Prostate gland (tissue), 2 donors: Measurements from ENCODE around the gene CBX6. TPM values are rescaled to one million over a fixed set of nuclear protein-coding genes. Genes with fewer than 3 reads are reported as not detected.

Experiments used
- DNase-seq: peaks from one replicate; pipeline ENCODE4 v3.0.0-alpha.2; 2019; ENCODE audit warnings: low spot score
- H3K27ac ChIP-seq, 2 donors: fragments of 200-600 bp; sonication (generic); 2 replicates each; pipeline ENCODE4 v1.5.1; 2017 to 2019
- H3K27me3 ChIP-seq: fragments of 200-600 bp; sonication (generic); replicated peaks from 2 replicates; pipeline ENCODE4 v1.5.1; 2019; ENCODE audit not compliant: insufficient read depth
- H3K36me3 ChIP-seq, 2 donors: fragments of 200-600 bp; sonication (generic); 1 replicate in 1 of 2; 2 replicates in 1 of 2; pipeline versions ENCODE4 v1.5.1 to v1.8.1; 2017 to 2019
- H3K4me1 ChIP-seq: fragments of 200-600 bp; sonication (generic); replicated peaks from 2 replicates; pipeline ENCODE4 v1.5.1; 2019
- H3K4me3 ChIP-seq, 2 donors: fragments of 200-600 bp; sonication (generic); 2 replicates each; pipeline ENCODE4 v1.5.1; 2017 to 2019
- H3K9me3 ChIP-seq: fragments of 200-600 bp; sonication (generic); 2 replicates; pipeline ENCODE4 v1.5.1; 2017
- POLR2A ChIP-seq: fragments of 450-650 bp; IDR thresholded peaks from one replicate; pipeline ENCODE4 v1.6.1; 2016; ENCODE audit warnings: antibody characterized with exemption, mild to moderate bottlenecking
- POLR2AphosphoS5 ChIP-seq: sonication (generic); formaldehyde crosslinking; IDR thresholded peaks from one replicate; pipeline ENCODE4 v1.6.1; 2017; ENCODE audit warnings: antibody characterized with exemption
- WGBS: methylation state at CpG from one replicate; pipeline ENCODE4 v1.1.5; 2018; 5-methylcytosine and 5-hydroxymethylcytosine counted together
- intact Hi-C: fragments of 100-400 bp; cut with DNase I; formaldehyde crosslinking; loops from one replicate; pipeline ENCODE4 v1.14.2; 2022
- total RNA-seq, 2 donors: library from RNA; depleted of rRNA; stranded (reverse); fragments of >200 nt; gene quantifications; one replicate each; pipeline ENCODE4 v1.1.0, GENCODE V29; 2016
- TF ChIP-seq, protein P1 (sequence below), 4 experiments: fragments of 200-600 bp in 2 of 4; fragments of 450-650 bp in 2 of 4; sonication (generic) in 2 of 4; IDR thresholded peaks; 1 replicate in 3 of 4; 2 replicates in 1 of 4; pipeline ENCODE4 v1.5.1; 2016 to 2019; ENCODE audit warnings: antibody characterized with exemption in 4 of 4, mild to moderate bottlenecking in 2 of 4, moderate library complexity in 2 of 4

Gene CBX6
- total RNA-seq: 10 to 100 TPM; 39.9 to 56.2 TPM

DNA sequence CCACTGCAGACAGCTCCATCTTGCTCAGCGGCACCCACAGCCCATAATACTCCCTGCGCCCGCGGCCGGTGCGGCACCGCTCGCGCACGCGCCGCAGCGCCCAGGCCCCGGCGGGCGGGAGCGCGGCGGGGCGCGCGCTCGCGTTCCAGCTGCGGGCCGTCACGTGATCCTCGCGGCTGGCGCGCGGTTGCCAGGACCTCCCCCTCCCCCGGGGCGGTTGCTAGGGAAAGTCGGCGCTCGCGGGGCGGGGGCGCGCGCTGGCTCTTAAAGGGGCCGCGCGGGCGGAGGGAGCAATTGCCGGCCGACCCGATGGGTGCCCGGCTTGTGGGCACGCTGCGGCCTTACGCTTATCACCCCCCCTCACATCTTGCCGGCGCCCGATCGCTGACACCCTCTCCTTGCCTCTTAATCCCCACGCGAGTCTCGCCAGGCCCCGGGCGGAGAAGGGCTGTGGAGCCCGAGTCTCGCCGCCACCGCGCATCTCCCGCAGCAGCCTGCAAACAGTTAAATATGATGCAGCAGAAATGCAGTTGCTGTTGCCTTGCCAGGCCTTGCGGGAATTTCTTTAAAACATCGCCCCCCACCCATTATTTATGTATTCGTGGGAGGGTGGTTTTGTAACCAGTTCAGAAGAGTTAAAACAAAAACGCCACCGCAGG is at the start of gene CBX6:
Gene CBX6, minus strand, starts transcription at position 45 of the 659 bp plus-strand sequence. Its CDS starts 26 bp downstream, at position 19.
- peak; percentile 93 for DNase-seq
- TF ChIP-seq POLR2AphosphoS5: peak; percentile 80
- TF ChIP-seq, protein P1, sequence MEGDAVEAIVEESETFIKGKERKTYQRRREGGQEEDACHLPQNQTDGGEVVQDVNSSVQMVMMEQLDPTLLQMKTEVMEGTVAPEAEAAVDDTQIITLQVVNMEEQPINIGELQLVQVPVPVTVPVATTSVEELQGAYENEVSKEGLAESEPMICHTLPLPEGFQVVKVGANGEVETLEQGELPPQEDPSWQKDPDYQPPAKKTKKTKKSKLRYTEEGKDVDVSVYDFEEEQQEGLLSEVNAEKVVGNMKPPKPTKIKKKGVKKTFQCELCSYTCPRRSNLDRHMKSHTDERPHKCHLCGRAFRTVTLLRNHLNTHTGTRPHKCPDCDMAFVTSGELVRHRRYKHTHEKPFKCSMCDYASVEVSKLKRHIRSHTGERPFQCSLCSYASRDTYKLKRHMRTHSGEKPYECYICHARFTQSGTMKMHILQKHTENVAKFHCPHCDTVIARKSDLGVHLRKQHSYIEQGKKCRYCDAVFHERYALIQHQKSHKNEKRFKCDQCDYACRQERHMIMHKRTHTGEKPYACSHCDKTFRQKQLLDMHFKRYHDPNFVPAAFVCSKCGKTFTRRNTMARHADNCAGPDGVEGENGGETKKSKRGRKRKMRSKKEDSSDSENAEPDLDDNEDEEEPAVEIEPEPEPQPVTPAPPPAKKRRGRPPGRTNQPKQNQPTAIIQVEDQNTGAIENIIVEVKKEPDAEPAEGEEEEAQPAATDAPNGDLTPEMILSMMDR (IDR thresholded peaks at IDR 0.05): peak in 2 of 4 experiments; percentile 14 to 16
- TF ChIP-seq POLR2A: peak; percentile 60
- Histone ChIP-seq H3K4me1 (peaks cover 9% of the 10 kb centered on the region), H3K27ac (peak within 1 kb of the TSS; percentile 93 to 94), H3K4me3 (peak within 1 kb of the TSS; percentile 66 to 81), H3K9me3 (no peaks in the 10 kb centered on the region), H3K27me3 (no peaks in the 10 kb centered on the region), H3K36me3 (no peaks in the 10 kb centered on the region)
- intact Hi-C loops: loop anchor here (5.0 kb wide), 2 partner anchors 445 to 650 kb away; partner anchors contain the start of genes ATF4 and RPL3
- WGBS: 1% methylated on average over 70 of the region's 73 CpGs

DNA sequence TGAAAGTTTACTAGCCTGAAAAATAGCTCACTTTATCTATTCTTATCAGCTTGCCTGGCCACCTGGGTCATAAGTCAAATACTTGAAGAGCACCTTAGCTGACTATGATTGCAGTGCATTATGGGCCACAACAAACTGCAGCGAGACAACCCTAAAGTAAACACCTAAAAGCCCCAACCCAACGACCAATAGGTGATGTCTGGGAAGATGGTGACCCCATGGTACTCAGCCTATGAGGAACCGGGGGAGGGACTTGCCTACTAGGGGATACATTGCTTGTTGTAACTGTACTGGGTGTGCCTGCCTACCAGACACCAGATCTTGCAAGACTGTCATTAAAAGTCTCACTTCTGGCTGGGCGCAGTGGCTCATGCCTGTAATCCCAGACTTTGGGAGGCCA is 49.8 kb upstream of the CBX6 start:
- H3K36me3 ChIP-seq: no peaks in the 10 kb centered on the region
- DNase-seq: no peak
- H3K9me3 ChIP-seq: no peaks in the 10 kb centered on the region
- TF ChIP-seq, protein P1 (IDR thresholded peaks at IDR 0.05): no peak
- TF ChIP-seq POLR2AphosphoS5: no peak
- no peak for TF ChIP-seq POLR2A
- peaks cover 17% of the 10 kb centered on the region for H3K4me1 ChIP-seq
- H3K27me3 ChIP-seq: no peaks in the 10 kb centered on the region
- H3K4me3 ChIP-seq: no peak overlapping the region
- 84% methylated on average over 4 of the region's 4 CpGs for WGBS
- no peak overlapping the region for H3K27ac ChIP-seq
- intact Hi-C loops: no loop called here

DNA sequence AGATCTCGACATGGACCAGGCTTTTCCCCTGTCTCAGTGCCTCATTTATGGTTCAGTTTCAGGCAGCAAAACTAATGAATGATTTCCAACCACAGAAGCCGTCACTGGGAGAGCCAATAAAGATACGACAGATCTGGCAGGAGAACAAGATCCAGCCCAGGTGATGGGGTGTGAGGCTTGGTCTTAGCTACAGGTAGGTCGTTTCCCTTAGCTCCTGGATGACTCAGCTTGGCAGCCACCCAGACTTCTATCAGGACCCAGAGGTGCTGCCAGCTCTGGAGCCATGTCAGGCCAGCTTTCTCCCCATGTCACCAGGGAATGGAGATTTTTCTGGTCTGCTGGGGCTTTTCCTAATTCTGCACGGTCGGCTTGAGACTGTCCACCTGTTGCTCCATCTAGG is 49.1 kb upstream of the CBX6 start:
- TF ChIP-seq POLR2AphosphoS5 (peak; percentile 70), POLR2A (no peak)
- TF ChIP-seq, protein P1 (IDR thresholded peaks at IDR 0.05): no peak
- H3K4me3 ChIP-seq: no peak overlapping the region
- H3K27ac ChIP-seq: no peak overlapping the region
- peak; percentile 83 for DNase-seq
- H3K27me3 ChIP-seq: no peaks in the 10 kb centered on the region
- peaks cover 17% of the 10 kb centered on the region for H3K4me1 ChIP-seq
- WGBS: 20% methylated on average over 6 of the region's 6 CpGs
- intact Hi-C loops: no loop called here
- no peaks in the 10 kb centered on the region for H3K9me3 ChIP-seq
- no peaks in the 10 kb centered on the region for H3K36me3 ChIP-seq

DNA sequence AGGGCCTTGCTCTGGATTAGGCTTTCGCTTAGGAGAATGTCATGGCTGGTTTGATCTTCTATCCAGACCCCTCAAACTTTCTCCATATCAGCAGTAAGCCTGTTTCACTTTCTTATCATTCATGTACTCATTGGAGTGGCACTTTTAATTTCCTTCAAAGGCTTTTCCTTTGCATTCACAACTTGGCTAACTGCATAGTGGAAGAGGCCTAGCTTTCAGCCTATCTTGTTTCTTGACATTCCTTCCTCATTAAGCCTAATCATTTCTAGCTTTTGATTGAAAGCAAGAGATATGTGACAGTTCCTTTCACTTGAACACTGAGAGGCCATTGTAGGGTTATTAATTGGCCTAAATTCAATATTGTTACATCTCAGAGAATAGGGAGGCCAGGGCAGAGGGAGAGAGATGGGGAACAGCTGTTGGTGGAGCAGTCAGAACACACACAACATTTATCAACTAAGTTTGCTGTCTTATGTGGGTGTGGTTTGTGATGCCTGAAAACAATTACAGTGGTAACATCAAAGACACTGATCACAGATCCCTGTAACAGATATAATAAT is 47.7 kb upstream of the CBX6 start:
- 100% methylated on average over 1 of the region's 1 CpG for WGBS
- Histone ChIP-seq H3K9me3 (no peaks in the 10 kb centered on the region), H3K4me3 (no peak overlapping the region), H3K36me3 (no peaks in the 10 kb centered on the region), H3K27me3 (no peaks in the 10 kb centered on the region), H3K27ac (no peak overlapping the region), H3K4me1 (peaks cover 17% of the 10 kb centered on the region)
- intact Hi-C loops: no loop called here
- no peak for DNase-seq
- TF ChIP-seq POLR2A (no peak), POLR2AphosphoS5 (no peak)
- TF ChIP-seq, protein P1 (IDR thresholded peaks at IDR 0.05): no peak

DNA sequence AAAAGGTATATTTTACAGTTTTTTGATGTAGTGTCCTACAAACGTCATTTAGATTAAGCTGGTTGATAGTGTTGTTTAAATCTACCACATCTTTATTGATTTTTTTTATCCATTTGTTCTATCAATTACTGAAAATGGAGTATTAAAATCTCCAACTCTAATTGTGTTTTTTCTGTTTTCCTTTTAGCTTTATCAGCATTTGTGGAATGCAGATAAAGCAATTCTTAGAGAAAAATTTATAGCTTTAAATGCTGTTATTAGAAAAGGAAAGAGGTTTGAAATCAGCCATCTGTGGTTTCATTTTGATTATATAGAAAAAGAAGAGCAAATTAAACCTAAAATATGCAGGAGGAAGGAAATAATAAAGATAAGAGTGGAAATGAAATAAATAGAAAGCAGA is 39.4 kb upstream of the CBX6 start:
- 49% methylated on average over 1 of the region's 1 CpG for WGBS
- H3K9me3 ChIP-seq: no peaks in the 10 kb centered on the region
- H3K4me3 ChIP-seq: no peak overlapping the region
- H3K36me3 ChIP-seq: no peaks in the 10 kb centered on the region
- no peak for DNase-seq
- H3K27ac ChIP-seq: no peak overlapping the region
- no peaks in the 10 kb centered on the region for H3K27me3 ChIP-seq
- TF ChIP-seq POLR2A: no peak
- TF ChIP-seq, protein P1 (IDR thresholded peaks at IDR 0.05): no peak
- H3K4me1 ChIP-seq: no peaks in the 10 kb centered on the region
- intact Hi-C loops: no loop called here
